Testis (tissue), 3 donors: ENCODE measurements around the gene CABP1. TPM values are rescaled to one million over a fixed set of nuclear protein-coding genes. Genes with fewer than 3 reads are reported as not detected.

Experiments used
- DNase-seq: peaks from one replicate; pipeline ENCODE4 v3.0.0-alpha.2; 2019
- H3K27ac ChIP-seq, 2 donors: fragments of 200-600 bp; sonication (generic); one replicate each; pipeline ENCODE4 v1.5.1; 2019
- H3K27me3 ChIP-seq: fragments of 200-600 bp; sonication (generic); one replicate; pipeline ENCODE4 v1.5.1; 2019
- H3K36me3 ChIP-seq: fragments of 200-600 bp; sonication (generic); one replicate; pipeline ENCODE4 v1.5.1; 2017; ENCODE audit warnings: low read depth; ENCODE audit errors: missing control alignments
- H3K4me1 ChIP-seq: fragments of 200-600 bp; sonication (generic); one replicate; pipeline ENCODE4 v1.5.1; 2019
- H3K4me3 ChIP-seq, 2 donors: fragments of 200-600 bp; sonication (generic); one replicate each; pipeline ENCODE4 v1.5.1; 2017 to 2019
- H3K9me3 ChIP-seq: fragments of 200-600 bp; sonication (generic); one replicate; pipeline ENCODE4 v1.5.1; 2017
- CTCF ChIP-seq, 3 experiments: fragments of 450-650 bp in 2 of 3; fragments of 200-600 bp in 1 of 3; sonication (generic) in 1 of 3; IDR thresholded peaks; one replicate each; pipeline ENCODE4 v1.5.1; 2016 to 2019; ENCODE audit warnings: antibody characterized with exemption in 3 of 3, mild to moderate bottlenecking in 2 of 3, moderate library complexity in 1 of 3
- POLR2A ChIP-seq: fragments of 450-650 bp; IDR thresholded peaks from one replicate; pipeline ENCODE4 v1.6.1; 2017; ENCODE audit warnings: antibody characterized with exemption, mild to moderate bottlenecking, moderate library complexity
- WGBS, 2 donors: methylation state at CpG; one replicate each; pipeline ENCODE4 v1.1.5; 2018; 5-methylcytosine and 5-hydroxymethylcytosine counted together
- intact Hi-C: fragments of 100-400 bp; cut with DNase I; formaldehyde crosslinking; loops from one replicate; pipeline ENCODE4 v1.15.1; 2023; ENCODE audit warnings: low total_unique reads
- polyA plus RNA-seq: library from polyadenylated mRNA; stranded (reverse); fragments of 350-450 nt; fragmentation: Illumina TruSeq; extraction: RNeasy Lipid Tissue Mini Kit (QIAGEN cat#74804); gene quantifications from one replicate; pipeline ENCODE4 v1.2.3, GENCODE V29; 2014; ENCODE audit warnings: low read depth, low replicate concordance; ENCODE audit not compliant: insufficient read depth
- total RNA-seq, 2 donors: library from RNA; depleted of rRNA; stranded (reverse); fragments of >200 nt; gene quantifications; one replicate each; pipeline ENCODE4 v1.2.3, GENCODE V29; 2016

Gene CABP1
- total and polyA plus RNA-seq, 3 donors from 2014 or later = 1.8 to 3.9 (median 2.4) TPM

GRCh38 chr12:120710805-120711296 is 70.4 kb downstream of the CABP1 start:
- Histone ChIP-seq H3K27me3 (no peaks in the 10 kb centered on the region), H3K4me3 (peak overlapping the region; percentile 86 to 96), H3K27ac (peak overlapping the region; percentile 93 to 96), H3K36me3 (no peaks in the 10 kb centered on the region), H3K9me3 (no peaks in the 10 kb centered on the region), H3K4me1 (peaks cover 17% of the 10 kb centered on the region)
- DNase-seq = no peak
- WGBS, 2 donors = 0 to 1% methylated on average over 8 to 25 of the region's 31 CpGs
- intact Hi-C loops = no loop called here
- TF ChIP-seq POLR2A = no peak
- no peak for TF ChIP-seq CTCF (IDR thresholded peaks at IDR 0.05)

GRCh38 chr12:120711411-120711810 is 71.0 kb downstream of the CABP1 start:
- TF ChIP-seq POLR2A = no peak
- TF ChIP-seq CTCF (IDR thresholded peaks at IDR 0.05) = no peak
- Histone ChIP-seq H3K4me3 (peak overlapping the region; percentile 86 to 96), H3K27me3 (no peaks in the 10 kb centered on the region), H3K9me3 (no peaks in the 10 kb centered on the region), H3K4me1 (peaks cover 17% of the 10 kb centered on the region), H3K27ac (peak overlapping the region; percentile 93 to 96), H3K36me3 (no peaks in the 10 kb centered on the region)
- no peak for DNase-seq
- intact Hi-C loops = no loop called here
- WGBS, 2 donors = 25 to 35% methylated on average over 6 of the region's 6 CpGs

- no peak overlapping the region for H3K4me3 ChIP-seq
- TF ChIP-seq CTCF (IDR thresholded peaks at IDR 0.05) = no peak
- H3K4me1 ChIP-seq = peaks cover 17% of the 10 kb centered on the region
- no peaks in the 10 kb centered on the region for H3K27me3 ChIP-seq
- intact Hi-C loops = no loop called here
- DNase-seq = no peak
- H3K27ac ChIP-seq = no peak overlapping the region
- H3K36me3 ChIP-seq = no peaks in the 10 kb centered on the region
- no peaks in the 10 kb centered on the region for H3K9me3 ChIP-seq
- 71 to 75% methylated on average over 6 of the region's 6 CpGs for WGBS, 2 donors
These were observed 72.2 kb downstream of the CABP1 start for GRCh38 chr12:120712610-120713009.

DNA sequence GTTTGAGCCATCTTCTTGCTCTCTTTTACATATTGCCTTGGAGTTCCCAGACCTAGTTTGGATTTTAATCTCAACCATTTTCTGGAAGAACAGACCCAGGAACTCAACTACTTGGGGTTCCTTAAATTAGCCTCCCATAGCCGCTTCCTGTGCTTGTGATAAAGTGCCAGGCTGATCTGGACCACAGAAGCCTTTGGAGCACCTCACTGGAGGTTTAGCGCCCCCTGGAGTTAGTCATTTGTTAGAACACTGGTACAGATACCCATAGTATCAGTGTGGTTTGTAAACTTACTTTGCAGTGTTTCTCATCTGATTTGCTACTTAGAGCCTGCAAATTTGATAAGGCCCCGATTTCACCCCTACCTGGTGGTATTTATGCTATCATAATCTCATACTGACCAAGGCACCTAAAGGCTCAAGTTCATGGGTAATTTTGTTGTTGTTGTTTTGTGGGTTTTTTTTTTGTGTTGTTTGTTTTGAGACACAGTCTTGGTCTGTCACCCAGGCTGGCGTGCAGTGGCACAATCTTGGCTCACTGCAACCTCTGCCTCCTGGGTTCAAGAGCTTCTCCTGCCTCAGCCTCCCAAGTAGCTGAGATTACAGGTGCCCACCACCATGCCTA is 73.5 kb downstream of the CABP1 start:
- Histone ChIP-seq H3K4me1 (peaks cover 17% of the 10 kb centered on the region), H3K36me3 (no peaks in the 10 kb centered on the region), H3K9me3 (no peaks in the 10 kb centered on the region), H3K4me3 (no peak overlapping the region), H3K27me3 (no peaks in the 10 kb centered on the region), H3K27ac (no peak overlapping the region)
- intact Hi-C loops = no loop called here
- TF ChIP-seq POLR2A (no peak), CTCF (IDR thresholded peaks at IDR 0.05) (peak; percentile 81 to 84 (median 82))
- 28 to 38% methylated on average over 4 of the region's 4 CpGs for WGBS, 2 donors
- DNase-seq = peak; percentile 88

Other genes starting within 250 kb of the CABP1 start
- gene COX6A1, start 202.5 kb upstream of the CABP1 start, total RNA-seq = 100 to 1,000 TPM; 549 to 563 TPM
- 485 TPM for gene COX6A1, start 202.5 kb upstream of the CABP1 start, polyA plus RNA-seq
- 10 to 100 TPM; 13.9 to 15.7 TPM for gene TRIAP1, start 194.2 kb upstream of the CABP1 start, total RNA-seq
- 20.0 TPM for gene TRIAP1, start 194.2 kb upstream of the CABP1 start, polyA plus RNA-seq
- 10 to 100 TPM; 17.5 to 20.9 TPM for gene GATC, start 194.2 kb upstream of the CABP1 start, total RNA-seq
- gene GATC, start 194.2 kb upstream of the CABP1 start, polyA plus RNA-seq = 10.8 TPM
- gene SRSF9, start 170.9 kb upstream of the CABP1 start, total RNA-seq = 100 to 1,000 TPM; 199 to 238 TPM
- gene SRSF9, start 170.9 kb upstream of the CABP1 start, polyA plus RNA-seq = 202 TPM
- 100 to 1,000 TPM; 404 to 461 TPM for gene DYNLL1, start 144.5 kb upstream of the CABP1 start, total RNA-seq
- 725 TPM for gene DYNLL1, start 144.5 kb upstream of the CABP1 start, polyA plus RNA-seq
- 10 to 100 TPM; 31.3 to 37.4 TPM for gene COQ5, start 111.5 kb upstream of the CABP1 start, total RNA-seq
- gene COQ5, start 111.5 kb upstream of the CABP1 start, polyA plus RNA-seq = 51.0 TPM
- 100 to 1,000 TPM; 307 to 370 TPM for gene RNF10, start 106.3 kb upstream of the CABP1 start, total RNA-seq
- gene RNF10, start 106.3 kb upstream of the CABP1 start, polyA plus RNA-seq = 340 TPM
- gene POP5, start 59.2 kb upstream of the CABP1 start, total RNA-seq = 10 to 100 TPM; 36.7 to 37.8 TPM
- 28.1 TPM for gene POP5, start 59.2 kb upstream of the CABP1 start, polyA plus RNA-seq
- gene MLEC, start 46.5 kb downstream of the CABP1 start, total RNA-seq = 100 to 1,000 TPM in 1 of 2 donors, 10 to 100 TPM in 1; 93.2 to 104 TPM
- 130 TPM for gene MLEC, start 46.5 kb downstream of the CABP1 start, polyA plus RNA-seq
- 10 to 100 TPM; 43.3 to 45.2 TPM for gene UNC119B, start 69.8 kb downstream of the CABP1 start, total RNA-seq
- gene UNC119B, start 69.8 kb downstream of the CABP1 start, polyA plus RNA-seq = 42.2 TPM
- gene ACADS, start 85.2 kb downstream of the CABP1 start, total RNA-seq = 10 to 100 TPM; 28.3 to 30.2 TPM
- 43.9 TPM for gene ACADS, start 85.2 kb downstream of the CABP1 start, polyA plus RNA-seq